ENCODE data around the gene GLOD4. TPM values are rescaled to one million over a fixed set of nuclear protein-coding genes. Genes with fewer than 3 reads are reported as not detected.
A peak's percentile ranks its signal among the peaks of the same experiment; 100 is the strongest.

Gene GLOD4
- total RNA-seq, 1 donor from 2014 or later: 63.2 TPM

DNA sequence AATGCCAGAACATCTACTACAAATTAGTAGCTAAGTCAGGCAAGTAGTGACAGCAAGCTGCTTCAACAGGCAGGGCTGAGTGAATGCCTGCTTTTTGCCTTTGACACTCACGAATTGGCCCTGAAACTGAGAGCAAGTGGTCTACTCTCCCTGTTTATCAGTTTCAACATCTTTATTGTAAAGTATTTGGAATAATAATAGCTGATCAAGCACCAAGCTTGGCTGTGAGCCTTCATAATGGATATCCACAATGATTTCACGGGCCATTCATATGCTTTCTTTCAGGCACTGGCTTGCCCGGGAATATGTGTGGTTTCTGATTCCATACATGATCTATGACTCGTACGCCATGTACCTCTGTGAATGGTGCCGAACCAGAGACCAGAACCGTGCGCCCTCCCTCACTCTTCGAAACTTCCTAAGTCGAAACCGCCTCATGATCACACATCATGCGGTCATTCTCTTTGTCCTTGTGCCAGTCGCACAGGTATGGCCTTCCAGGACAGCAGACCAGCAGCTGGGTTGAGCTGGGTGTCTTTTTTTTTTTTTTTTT, 44.4 kb downstream of the GLOD4 start:
- Histone ChIP-seq H3K27me3 (ENCODE audit: low read depth) (no peaks in the 10 kb centered on the region), H3K4me3 (no peak overlapping the region), H3K4me1 (peaks cover 11% of the 10 kb centered on the region), H3K27ac (no peak overlapping the region), H3K9me3 (no peaks in the 10 kb centered on the region), H3K36me3 (peaks cover 26% of the 10 kb centered on the region)
- no peak for TF ChIP-seq CTCF (IDR thresholded peaks at IDR 0.05)
- DNase-seq (no peak), ATAC-seq (no peak)
- intact Hi-C loops (cut with DNase I): no loop called here

GRCh38 chr17:733743-734142, 48.3 kb downstream of the GLOD4 start:
- H3K27ac ChIP-seq: no peak overlapping the region
- peak overlapping the region; percentile 75 for H3K4me3 ChIP-seq
- no peaks in the 10 kb centered on the region for H3K9me3 ChIP-seq
- H3K36me3 ChIP-seq: no peaks in the 10 kb centered on the region
- TF ChIP-seq CTCF (IDR thresholded peaks at IDR 0.05): no peak
- ATAC-seq: no peak
- peaks cover 20% of the 10 kb centered on the region for H3K4me1 ChIP-seq
- DNase-seq: no peak
- H3K27me3 ChIP-seq (ENCODE audit: low read depth): no peaks in the 10 kb centered on the region
- intact Hi-C loops (cut with DNase I): no loop called here

- Histone ChIP-seq H3K27ac (peak overlapping the region; percentile 76), H3K27me3 (ENCODE audit: low read depth) (no peaks in the 10 kb centered on the region), H3K4me1 (peaks cover 20% of the 10 kb centered on the region), H3K4me3 (peak overlapping the region; percentile 75), H3K36me3 (no peaks in the 10 kb centered on the region), H3K9me3 (no peaks in the 10 kb centered on the region)
- TF ChIP-seq CTCF (IDR thresholded peaks at IDR 0.05): no peak
- intact Hi-C loops (cut with DNase I): no loop called here
- peak; percentile 72 to 73 for ATAC-seq
- peak; percentile 72 for DNase-seq
Observed at GRCh38 chr17:732902-733720, 49.0 kb downstream of the GLOD4 start.

DNA sequence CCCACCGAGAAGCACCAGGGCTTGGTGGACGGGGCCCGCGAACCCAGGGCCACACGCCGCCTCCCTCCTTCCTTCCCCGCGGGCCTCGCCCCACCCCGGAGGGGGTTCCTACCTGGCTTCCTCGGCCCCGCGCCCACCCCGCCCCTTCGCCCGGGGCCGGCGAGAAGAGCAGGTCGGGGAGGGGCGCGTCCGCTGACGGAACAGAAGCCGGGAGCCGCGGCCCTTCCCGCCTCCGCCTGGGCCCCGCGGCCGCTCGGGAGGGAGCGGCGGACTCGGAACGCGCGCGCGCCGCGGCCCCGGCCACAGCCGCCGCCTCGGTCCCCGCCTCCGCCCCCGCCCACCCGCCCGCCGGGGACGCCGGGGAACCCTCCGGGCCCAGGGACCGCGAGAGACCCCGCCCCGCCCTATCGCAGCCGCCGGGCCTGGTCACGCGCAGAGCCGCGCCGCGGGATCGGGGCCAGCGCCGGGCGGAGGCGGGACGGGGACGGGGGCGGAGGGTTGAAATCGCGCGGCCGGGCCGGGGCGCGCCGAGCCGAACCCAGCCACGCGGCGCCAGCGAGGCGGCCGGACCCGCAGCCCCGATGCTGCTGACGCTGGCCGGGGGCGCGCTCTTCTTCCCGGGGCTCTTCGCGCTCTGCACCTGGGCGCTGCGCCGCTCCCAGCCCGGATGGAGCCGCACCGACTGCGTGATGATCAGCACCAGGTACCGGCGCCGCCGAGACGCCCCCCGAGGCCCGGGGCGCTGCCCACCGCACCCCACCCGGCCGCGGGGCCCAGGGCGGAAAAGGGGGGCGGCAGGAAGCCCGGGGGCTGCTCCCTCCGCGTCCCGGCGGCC, 49.8 kb downstream of the GLOD4 start, which contains the start of gene TLCD3A:
Gene TLCD3A (plus strand): TSS at position 530 of the 835 bp plus-strand sequence. CDS start 52 bp downstream, at position 582.
- ATAC-seq (peak; percentile 86 to 91), DNase-seq (peak; percentile 83)
- Histone ChIP-seq H3K27ac (peak within 1 kb of the TSS; percentile 76), H3K9me3 (no peaks in the 10 kb centered on the region), H3K4me3 (peak within 1 kb of the TSS; percentile 75), H3K4me1 (peaks cover 20% of the 10 kb centered on the region), H3K27me3 (ENCODE audit: low read depth) (no peaks in the 10 kb centered on the region), H3K36me3 (no peaks in the 10 kb centered on the region)
- no peak for TF ChIP-seq CTCF (IDR thresholded peaks at IDR 0.05)
- intact Hi-C loops (cut with DNase I): no loop called here

GRCh38 chr17:731644-732066, 50.4 kb downstream of the GLOD4 start:
- intact Hi-C loops (cut with DNase I): no loop called here
- no peaks in the 10 kb centered on the region for H3K9me3 ChIP-seq
- TF ChIP-seq CTCF (IDR thresholded peaks at IDR 0.05): no peak
- no peaks in the 10 kb centered on the region for H3K27me3 ChIP-seq (ENCODE audit: low read depth)
- DNase-seq: no peak
- peaks cover 20% of the 10 kb centered on the region for H3K4me1 ChIP-seq
- H3K27ac ChIP-seq: peak overlapping the region; percentile 76
- ATAC-seq: peak in 1 of 2 donors; percentile 47
- no peaks in the 10 kb centered on the region for H3K36me3 ChIP-seq
- H3K4me3 ChIP-seq: peak overlapping the region; percentile 75

Measured in lower lobe of right lung (tissue), 2 donors.